ENCODE measurements around the gene MEAF6.
"Not testable (repeated sequence)": the region's sequence is repeated elsewhere in the genome, so short reads cannot be mapped to it uniquely, and the experiment has no call there.

The MEAF6 gene

DNA sequence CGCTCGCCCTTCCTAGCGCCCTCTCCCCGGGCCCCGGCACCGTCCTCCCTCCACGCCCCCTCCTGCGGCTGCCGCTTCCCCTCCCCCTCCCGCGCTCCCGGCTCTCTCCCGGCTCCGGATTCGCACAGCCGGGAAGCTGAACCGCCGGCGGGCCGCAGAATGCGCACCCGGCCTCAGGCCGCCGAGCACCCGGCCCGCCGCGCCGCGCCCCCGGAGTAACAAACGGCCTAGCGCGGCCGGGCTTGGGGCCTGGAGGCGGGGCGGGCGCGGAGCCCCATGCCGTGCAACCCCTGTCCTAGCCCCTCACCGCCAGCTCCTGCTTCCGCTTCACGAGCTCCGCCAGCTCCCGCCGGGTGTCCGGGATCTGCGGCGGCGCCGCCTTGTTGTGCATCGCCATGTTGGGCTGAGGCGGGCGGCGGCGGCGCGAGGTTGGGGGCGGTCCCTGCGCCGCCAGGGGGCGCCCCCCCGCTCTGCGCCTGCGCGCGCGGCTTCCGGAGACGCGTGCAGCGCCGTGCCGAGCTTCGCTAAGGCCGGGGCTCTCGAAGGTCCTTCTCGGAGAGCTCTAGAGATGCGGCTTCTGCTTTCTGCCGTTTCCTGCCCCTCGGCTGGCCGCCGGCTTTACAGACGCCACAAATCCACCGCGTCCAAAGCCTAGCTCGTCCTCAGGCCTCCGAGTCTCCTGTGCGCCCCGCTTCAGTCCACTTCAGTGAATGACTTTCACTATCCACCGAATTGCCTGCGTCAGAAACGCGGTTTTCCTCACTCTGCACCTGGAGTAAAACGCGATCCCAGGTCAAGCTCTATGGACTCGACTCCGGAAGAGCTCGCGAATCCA is at the start of gene MEAF6:
Gene MEAF6, minus strand, starts transcription at position 417 of the 835 bp plus-strand sequence. Its CDS starts 20 bp downstream, at position 397.
- TF ChIP-seq ZNF274 (IDR thresholded peaks at IDR 0.05; ENCODE audit: low read depth, low read length), result no peak
- peak within 1 kb of the TSS; percentile 83 for H3K4me3 ChIP-seq (ENCODE audit: low read length)

DNA sequence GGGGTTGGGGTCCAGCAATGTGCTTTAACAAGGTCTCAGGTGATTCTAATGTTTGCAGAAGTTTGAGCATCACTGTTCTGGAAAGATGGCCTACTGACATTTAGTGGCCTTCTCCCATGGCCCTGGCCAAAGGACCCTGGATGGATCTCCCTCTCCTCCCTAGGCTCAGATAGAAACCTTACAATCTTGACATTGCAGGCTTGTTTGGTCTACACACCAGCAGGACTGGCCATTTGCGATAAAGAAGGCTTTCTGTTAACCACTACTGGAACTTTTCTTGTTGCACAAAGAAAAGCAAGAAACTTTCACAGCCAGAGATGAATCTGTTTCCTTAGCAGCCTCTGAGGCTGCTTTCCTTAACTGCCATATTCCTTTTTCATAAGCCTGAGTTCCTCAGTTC is 48.4 kb upstream of the MEAF6 start:
- H3K4me3 ChIP-seq (ENCODE audit: low read length), result no peak overlapping the region
- no peak for TF ChIP-seq ZNF274 (IDR thresholded peaks at IDR 0.05; ENCODE audit: low read depth, low read length)

DNA sequence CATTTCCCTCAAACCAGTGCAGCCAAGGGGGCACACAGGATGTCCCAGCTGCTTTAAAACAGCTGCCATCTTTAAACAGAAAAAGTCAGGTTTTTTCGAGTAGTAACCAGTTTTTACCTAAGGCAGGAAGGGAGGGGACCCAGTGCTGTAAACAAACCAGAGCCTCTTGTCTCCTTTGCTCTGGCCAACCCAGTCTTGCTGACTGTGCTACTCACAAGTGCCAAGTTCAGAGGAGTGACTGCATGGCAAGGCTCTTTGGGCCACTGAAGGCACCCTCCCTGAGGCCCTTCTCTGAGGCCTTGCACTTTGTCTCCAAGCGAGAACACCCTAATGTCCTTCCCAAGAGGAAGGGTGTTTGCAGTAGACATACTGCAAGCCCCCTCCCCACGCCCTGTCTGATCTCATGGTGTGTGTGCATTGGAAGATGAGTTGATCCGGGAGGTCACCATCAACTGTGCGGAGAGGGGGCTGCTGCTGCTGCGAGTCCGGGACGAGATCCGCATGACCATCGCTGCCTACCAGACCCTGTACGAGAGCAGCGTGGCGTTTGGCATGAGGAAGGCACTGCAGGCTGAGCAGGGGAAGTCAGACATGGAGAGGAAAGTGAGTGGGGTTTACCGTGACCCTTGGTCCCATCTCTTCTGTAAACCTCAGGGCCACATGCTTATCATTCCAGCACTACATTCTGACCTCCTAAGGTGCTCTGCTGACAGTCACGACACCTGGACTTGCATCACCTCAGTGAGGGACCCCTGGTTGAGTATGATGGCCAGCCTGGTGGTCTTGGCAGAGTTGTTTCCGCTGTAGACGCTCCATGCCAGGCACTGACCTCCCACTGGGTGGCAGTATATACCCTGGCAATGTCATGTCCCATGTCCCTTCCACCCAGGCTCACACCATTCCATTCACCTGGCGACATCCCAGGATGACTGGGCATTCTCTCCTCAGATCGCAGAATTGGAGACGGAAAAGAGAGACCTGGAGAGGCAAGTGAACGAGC is 46.9 kb upstream of the MEAF6 start:
- H3K4me3 ChIP-seq (ENCODE audit: low read length), result no peak overlapping the region
- no peak for TF ChIP-seq ZNF274 (IDR thresholded peaks at IDR 0.05; ENCODE audit: low read depth, low read length)

DNA sequence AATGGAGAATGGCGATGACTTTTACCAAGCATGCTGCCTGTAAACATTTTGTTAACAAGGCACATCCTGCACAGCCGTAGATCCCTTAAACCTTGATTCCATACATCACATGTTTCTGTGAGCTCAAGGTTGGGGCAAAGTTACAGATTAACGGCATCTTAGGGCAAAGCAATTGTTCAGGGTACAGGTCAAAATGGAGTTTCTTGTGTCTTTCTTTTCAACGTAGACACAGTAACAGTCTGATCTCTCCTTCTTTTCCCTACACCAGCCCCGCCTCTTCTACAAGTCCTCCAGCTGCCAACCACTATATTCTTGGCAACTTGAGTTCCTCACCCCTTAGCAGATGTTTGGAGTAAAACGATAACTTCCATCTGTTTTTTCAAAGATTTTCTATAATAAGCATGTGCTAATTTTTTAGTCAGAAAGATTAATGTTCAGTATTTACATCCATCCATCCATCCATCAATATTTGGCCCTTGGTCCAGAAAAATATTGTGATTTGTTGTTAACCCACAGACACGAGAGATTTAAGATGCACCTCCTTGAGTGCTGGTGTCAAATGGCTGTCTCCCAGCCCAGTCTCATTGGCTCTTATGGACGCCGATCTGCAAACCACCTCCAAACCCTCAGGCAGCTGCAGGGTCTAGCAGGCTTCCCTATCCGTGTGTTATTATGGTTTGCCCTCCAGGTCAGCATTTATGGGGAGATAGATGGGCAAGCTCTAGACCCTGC is 46.0 kb upstream of the MEAF6 start:
- TF ChIP-seq ZNF274 (IDR thresholded peaks at IDR 0.05; ENCODE audit: low read depth, low read length), result no peak
- no peak overlapping the region for H3K4me3 ChIP-seq (ENCODE audit: low read length)

DNA sequence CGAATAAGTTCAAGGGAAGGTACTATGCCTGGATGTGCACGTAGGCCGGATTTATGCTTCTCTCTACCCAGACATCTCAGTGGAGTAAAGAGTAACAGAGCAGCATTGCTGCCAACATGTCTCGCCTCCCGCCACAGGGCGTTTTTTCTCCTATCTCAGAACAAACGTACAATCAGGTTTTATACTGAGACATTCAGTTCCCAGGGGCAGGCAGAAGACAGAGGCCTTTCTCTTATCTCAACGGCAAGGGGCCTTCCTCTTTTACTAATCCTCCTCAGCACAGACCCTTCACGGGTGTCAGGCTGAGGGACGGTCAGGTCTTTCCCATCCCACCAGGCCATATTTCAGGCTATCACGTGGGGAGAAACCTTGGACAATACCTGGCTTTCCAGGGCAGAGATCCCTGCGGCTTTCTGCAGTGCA is 45.4 kb upstream of the MEAF6 start:
- not testable (repeated sequence) for H3K4me3 ChIP-seq (ENCODE audit: low read length)

DNA sequence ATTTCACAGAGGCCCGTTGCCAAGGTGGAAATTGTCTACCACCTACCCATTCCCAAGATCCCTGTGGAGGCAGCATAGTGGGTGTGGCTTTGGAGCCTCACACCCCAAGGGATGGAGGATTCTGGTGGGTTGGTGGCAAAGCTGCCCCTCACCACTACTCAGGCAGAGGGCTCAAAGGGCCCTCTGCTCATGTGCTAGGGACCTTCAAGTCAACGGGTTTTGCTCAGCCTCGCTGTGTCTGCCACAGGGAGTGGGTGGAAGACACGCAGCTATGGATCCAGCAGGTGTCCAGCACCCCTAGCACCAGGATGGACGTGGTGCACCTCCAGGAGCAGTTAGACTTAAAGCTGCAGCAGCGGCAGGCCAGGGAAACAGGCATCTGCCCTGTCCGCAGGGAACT is 44.5 kb upstream of the MEAF6 start:
- no peak for TF ChIP-seq ZNF274 (IDR thresholded peaks at IDR 0.05; ENCODE audit: low read depth, low read length)
- H3K4me3 ChIP-seq (ENCODE audit: low read length), result no peak overlapping the region

DNA sequence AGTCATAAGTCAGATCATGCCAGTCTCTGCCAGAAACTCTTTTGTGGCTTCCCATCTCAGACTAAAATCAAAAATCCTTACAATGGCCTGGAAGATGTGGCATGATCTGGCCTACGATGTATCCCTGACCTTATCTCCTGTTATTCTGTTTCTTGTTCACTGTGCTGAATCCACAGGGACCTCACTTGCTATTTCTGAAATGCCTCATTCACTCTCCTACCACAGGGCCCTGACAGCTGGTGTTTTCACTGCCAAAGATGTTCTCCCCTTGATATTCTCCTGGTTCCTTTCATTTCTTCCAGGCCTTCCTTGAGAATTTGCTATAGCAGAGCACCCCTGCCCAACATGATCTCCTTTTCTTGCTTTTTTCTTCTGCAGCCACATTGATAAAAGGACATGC is 43.8 kb upstream of the MEAF6 start:
- TF ChIP-seq ZNF274 (IDR thresholded peaks at IDR 0.05; ENCODE audit: low read depth, low read length), result no peak
- H3K4me3 ChIP-seq (ENCODE audit: low read length), result no peak overlapping the region

DNA sequence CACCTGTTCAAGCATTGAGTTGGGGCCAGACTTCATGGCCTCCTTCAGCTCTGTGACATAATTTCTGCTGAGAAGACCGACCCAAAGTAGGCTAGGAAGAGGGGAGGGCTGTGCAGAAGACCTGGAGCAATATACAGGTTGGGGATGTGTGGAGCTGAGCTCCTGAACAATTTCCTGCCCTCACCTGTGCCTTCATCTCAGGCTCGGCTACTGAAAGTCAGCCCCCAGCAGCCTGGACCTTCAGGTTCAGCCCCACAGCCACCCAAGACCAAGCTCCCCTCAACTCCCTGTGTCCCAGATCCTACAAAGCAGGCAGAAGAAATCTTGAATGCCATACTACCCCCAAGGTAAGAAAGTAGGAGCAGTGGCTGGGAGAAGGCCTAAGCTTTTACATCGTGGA is 42.8 kb upstream of the MEAF6 start:
- TF ChIP-seq ZNF274 (IDR thresholded peaks at IDR 0.05; ENCODE audit: low read depth, low read length), result no peak
- no peak overlapping the region for H3K4me3 ChIP-seq (ENCODE audit: low read length)

DNA sequence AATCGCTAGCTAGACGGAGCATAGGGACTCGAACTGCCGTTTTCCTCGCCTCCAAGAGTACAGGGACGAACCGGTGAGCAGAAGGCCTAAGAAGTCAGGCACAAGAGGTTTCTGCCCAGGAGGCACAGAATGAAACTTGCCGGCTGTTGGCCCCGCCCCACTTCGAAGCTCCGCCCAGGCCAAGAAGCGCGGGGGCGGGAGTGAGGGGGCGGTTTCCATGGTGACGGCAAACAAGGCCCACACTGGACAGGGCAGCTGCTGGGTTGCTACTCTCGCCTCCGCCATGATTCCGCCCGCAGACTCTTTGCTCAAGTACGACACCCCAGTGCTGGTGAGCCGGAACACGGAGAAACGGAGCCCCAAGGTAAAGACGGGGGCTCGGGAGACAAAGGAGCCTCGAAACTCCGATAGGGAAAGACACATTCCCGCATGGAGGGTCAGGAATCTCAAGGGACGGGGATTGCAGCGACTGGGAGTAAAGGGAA is 42.2 kb upstream of the MEAF6 start, which contains the start of gene DNALI1:
Gene DNALI1, plus strand, starts transcription at position 229 of the 485 bp plus-strand sequence. Its CDS starts 55 bp downstream, at position 284.
- H3K4me3 ChIP-seq (ENCODE audit: low read length), result no peak within 1 kb of the TSS
- no peak for TF ChIP-seq ZNF274 (IDR thresholded peaks at IDR 0.05; ENCODE audit: low read depth, low read length)

DNA sequence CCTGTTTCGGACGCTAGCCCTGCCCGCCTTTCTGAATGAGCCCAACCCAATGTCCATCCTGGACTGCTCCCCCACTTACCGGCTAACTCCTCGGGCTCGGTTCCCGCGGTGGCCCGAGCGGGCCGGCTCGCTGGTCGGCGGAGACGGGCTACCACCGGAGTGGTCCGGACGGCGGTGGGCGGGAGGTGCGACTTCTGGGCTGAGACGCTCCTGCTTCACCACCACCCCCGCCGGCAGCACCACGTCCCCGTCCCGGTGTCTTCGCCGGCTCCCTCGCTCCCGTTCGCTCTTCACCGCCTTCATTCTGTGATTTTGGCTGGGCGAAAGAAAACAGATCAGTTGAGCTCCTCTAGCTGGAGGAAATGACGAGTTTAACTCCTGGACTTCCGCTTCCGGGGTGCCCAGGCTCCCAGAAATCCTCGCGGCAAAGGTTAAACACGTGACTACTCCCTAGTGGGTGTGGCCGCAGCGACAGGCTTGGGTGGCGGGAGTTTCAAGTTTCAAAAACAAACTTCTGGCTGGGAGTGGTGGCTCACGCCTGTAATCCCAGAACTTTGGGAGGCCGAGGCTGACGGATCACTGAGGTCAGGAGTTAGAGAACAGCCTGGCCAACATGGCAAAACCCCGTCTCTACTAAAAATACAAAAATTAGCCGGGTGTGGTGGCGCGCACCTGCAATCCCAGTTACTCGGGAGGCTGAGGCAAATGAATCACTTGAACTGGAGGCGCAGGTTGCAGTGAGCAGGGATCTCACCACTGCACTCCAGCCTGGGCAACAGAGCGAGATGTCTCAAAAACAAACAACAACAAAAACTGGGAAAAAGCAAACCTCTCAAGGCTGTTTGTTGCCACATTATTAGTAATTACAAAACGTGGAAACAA is 39.6 kb upstream of the MEAF6 start, which contains the start of gene SNIP1:
Gene SNIP1, minus strand, starts transcription at position 367 of the 882 bp plus-strand sequence. Its CDS starts 64 bp downstream, at position 303.
- no peak for TF ChIP-seq ZNF274 (IDR thresholded peaks at IDR 0.05; ENCODE audit: low read depth, low read length)
- peak within 1 kb of the TSS; percentile 97 for H3K4me3 ChIP-seq (ENCODE audit: low read length)

DNA sequence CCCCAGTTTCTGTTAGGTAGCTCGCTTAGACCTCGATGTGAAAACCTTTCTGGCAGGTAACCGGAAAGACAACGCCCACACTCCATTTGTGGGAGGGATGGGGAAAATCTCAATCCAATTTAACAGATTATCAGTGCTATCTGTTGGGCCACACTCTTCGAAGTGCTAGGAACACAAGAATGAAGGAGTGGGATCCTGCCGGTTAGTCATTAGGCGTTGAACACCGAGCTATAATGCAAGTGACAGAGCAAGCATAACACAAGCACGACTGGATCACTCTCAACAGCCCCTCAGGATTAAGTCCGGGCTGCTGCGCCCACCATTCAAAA is 39.0 kb upstream of the MEAF6 start:
- peak overlapping the region; percentile 97 for H3K4me3 ChIP-seq (ENCODE audit: low read length)
- TF ChIP-seq ZNF274 (IDR thresholded peaks at IDR 0.05; ENCODE audit: low read depth, low read length), result no peak

DNA sequence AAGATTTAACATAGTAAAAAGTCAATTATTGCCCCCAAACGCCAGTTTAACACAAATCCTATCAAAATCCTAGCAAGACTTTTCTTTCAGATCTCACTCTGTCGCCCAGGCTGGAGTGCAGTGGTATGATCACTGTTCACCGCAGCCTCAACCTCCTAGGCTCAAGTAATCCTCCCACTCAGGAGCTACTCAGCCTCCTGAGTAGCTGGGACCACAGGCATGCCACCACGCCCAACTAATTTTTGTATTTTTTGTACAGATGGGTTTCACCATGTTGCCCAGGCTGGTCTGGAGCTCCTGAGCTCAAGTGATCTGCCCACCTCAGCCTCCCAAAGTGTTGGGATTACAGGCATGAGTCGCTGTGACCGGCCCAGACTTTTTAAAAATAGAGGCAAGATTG is 34.8 kb upstream of the MEAF6 start:
- TF ChIP-seq ZNF274 (IDR thresholded peaks at IDR 0.05; ENCODE audit: low read depth, low read length), result no peak

DNA sequence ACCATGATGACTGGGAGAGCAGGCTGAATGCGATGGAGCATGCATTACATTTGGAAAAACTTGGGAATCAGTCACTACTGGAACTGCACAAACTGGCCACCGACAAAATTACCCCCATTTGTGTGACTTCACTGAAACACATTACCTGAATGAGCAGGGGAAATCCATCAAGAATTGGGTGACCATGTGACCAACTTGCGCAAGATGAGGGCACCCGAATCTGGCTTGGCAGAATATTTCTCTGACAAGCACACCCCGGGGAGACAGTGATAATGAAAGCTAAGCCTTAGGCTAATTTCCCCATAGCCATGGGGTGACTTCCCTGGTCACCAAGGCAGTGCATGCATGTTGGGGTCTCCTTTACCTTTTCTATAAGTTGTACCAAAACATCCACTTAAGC is 30.5 kb upstream of the MEAF6 start:
- H3K4me3 ChIP-seq (ENCODE audit: low read length), result no peak overlapping the region
- TF ChIP-seq ZNF274 (IDR thresholded peaks at IDR 0.05; ENCODE audit: low read depth, low read length), result no peak

More for the DNA sequence above, 34.8 kb upstream of the MEAF6 start:
- no peak overlapping the region for H3K4me3 ChIP-seq (ENCODE audit: low read length)
